Measurements from ENCODE around the gene ATP11A. TPM values are rescaled to one million over a fixed set of nuclear protein-coding genes. Genes with fewer than 3 reads are reported as not detected.

Gene ATP11A
- total and polyA plus RNA-seq, 9 of the 15 experiments (the other 6 are each of a cell fraction or from before 2014, with no cell fraction given) = 0.38 to 34.2 (median 4.2) TPM

DNA sequence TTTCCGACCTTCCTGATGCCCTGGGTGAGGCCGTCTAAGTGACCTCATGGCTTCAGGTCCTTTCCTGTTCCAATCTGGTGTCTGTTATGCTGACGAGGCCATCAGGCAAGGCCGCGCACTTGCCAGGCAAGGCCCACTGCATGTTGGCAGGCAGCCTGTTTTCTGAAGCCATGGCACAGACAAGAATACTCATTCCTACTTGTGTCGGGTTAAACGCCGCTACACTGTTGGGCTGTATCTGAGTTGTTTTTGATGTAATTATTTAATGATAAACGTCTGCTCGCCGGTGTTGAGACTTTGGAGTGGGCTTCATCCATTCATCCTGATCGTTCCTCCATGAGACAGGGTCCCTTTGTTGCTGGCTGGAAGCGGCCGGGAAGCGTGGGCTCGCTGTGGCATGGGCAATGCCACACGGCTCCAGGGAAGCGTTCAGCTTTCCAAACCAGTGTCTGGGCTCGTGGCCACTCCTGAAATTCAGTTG lies 92.1 kb downstream of the ATP11A start:
- H3K4me2 ChIP-seq (ENCODE audit: insufficient read depth, low read length) = no peak overlapping the region
- ATAC-seq (no peak), DNase-seq (ENCODE audit: extremely low read depth in 1 of 4, low spot score in 3 of 4) (no peak), FAIRE-seq (no peak)
- H2AFZ ChIP-seq (ENCODE audit: low read depth, low read length) = no peak overlapping the region
- WGBS (ENCODE audit: insufficient coverage, low coverage, missing lambda C conversion rate) = 93% methylated on average over 14 of the region's 19 CpGs
- TF ChIP-seq CREM (IDR thresholded peaks at IDR 0.05; ENCODE audit: low read depth) (no peak), ZNF57 (CRISPR knock-in tag; IDR thresholded peaks at IDR 0.05) (no peak), CTBP1 (IDR thresholded peaks at IDR 0.05; ENCODE audit: borderline replicate concordance) (no peak), SIX5 (IDR thresholded peaks at IDR 0.05; ENCODE audit: borderline replicate concordance in 1 of 2, insufficient read depth in 1 of 2, low read depth in 1 of 2, low read length in 2 of 2) (no peak), GTF2A2 (tag; IDR thresholded peaks at IDR 0.05) (no peak), MYC (IDR thresholded peaks at IDR 0.05; ENCODE audit: low read depth, low read length) (no peak), MYC (CRISPR knock-in tag; IDR thresholded peaks at IDR 0.05; ENCODE audit: borderline replicate concordance, low read depth) (no peak), PCBP2 (IDR thresholded peaks at IDR 0.05; ENCODE audit: low read depth, low read length, poor library complexity, severe bottlenecking) (no peak), ZNF717 (CRISPR knock-in tag; IDR thresholded peaks at IDR 0.05) (no peak), NFXL1 (CRISPR knock-in tag; IDR thresholded peaks at IDR 0.05) (no peak), LEF1 (IDR thresholded peaks at IDR 0.05) (no peak), SAFB2 (IDR thresholded peaks at IDR 0.05; ENCODE audit: borderline replicate concordance, low read depth, low read length, severe bottlenecking) (no peak), HDAC8 (tag; IDR thresholded peaks at IDR 0.05) (no peak), PCBP1 (IDR thresholded peaks at IDR 0.05; ENCODE audit: low read depth, low read length, poor library complexity, severe bottlenecking) (no peak), ADNP (tag; IDR thresholded peaks at IDR 0.05) (no peak), YY1 (IDR thresholded peaks at IDR 0.05; ENCODE audit: borderline replicate concordance in 1 of 3, control insufficient read depth in 1 of 3, extremely low read depth in 1 of 3, insufficient read depth in 3 of 3, insufficient read length in 1 of 3, insufficient replicate concordance in 2 of 3, low read depth in 1 of 3, low read length in 2 of 3) (no peak), NFIX (CRISPR knock-in tag; IDR thresholded peaks at IDR 0.05; ENCODE audit: low read depth) (no peak)
- TF ChIP-seq, protein P1, sequence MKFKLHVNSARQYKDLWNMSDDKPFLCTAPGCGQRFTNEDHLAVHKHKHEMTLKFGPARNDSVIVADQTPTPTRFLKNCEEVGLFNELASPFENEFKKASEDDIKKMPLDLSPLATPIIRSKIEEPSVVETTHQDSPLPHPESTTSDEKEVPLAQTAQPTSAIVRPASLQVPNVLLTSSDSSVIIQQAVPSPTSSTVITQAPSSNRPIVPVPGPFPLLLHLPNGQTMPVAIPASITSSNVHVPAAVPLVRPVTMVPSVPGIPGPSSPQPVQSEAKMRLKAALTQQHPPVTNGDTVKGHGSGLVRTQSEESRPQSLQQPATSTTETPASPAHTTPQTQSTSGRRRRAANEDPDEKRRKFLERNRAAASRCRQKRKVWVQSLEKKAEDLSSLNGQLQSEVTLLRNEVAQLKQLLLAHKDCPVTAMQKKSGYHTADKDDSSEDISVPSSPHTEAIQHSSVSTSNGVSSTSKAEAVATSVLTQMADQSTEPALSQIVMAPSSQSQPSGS (CRISPR knock-in tag; IDR thresholded peaks at IDR 0.05) = no peak
- TF ChIP-seq, protein P2, sequence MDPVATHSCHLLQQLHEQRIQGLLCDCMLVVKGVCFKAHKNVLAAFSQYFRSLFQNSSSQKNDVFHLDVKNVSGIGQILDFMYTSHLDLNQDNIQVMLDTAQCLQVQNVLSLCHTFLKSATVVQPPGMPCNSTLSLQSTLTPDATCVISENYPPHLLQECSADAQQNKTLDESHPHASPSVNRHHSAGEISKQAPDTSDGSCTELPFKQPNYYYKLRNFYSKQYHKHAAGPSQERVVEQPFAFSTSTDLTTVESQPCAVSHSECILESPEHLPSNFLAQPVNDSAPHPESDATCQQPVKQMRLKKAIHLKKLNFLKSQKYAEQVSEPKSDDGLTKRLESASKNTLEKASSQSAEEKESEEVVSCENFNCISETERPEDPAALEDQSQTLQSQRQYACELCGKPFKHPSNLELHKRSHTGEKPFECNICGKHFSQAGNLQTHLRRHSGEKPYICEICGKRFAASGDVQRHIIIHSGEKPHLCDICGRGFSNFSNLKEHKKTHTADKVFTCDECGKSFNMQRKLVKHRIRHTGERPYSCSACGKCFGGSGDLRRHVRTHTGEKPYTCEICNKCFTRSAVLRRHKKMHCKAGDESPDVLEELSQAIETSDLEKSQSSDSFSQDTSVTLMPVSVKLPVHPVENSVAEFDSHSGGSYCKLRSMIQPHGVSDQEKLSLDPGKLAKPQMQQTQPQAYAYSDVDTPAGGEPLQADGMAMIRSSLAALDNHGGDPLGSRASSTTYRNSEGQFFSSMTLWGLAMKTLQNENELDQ (CRISPR knock-in tag; IDR thresholded peaks at IDR 0.05; ENCODE audit: borderline replicate concordance) = no peak
- H3K36me3 ChIP-seq (ENCODE audit: control insufficient read depth, insufficient read depth, low read length) = peaks cover 7% of the 10 kb centered on the region; the same call in 2 of the 3 replicates
- H3K79me2 ChIP-seq (ENCODE audit: control insufficient read depth, insufficient read depth, low read length) = peaks cover 10% of the 10 kb centered on the region; the same call in 2 of the 3 replicates
- BruUV-seq (replicated peaks) = no TSS peak
- no peaks in the 10 kb centered on the region; the same call in 1 of the 2 replicates for H3K9me3 ChIP-seq (replicated peaks; ENCODE audit: control insufficient read depth, insufficient read depth, low read depth, low read length)
- H3K27ac ChIP-seq (ENCODE audit: extremely low read depth, low read depth, low read length) = no peak overlapping the region
- intact Hi-C loops (cut with micrococcal nuclease) (no loop called here), in situ Hi-C loops (cut with MboI) (no loop called here)
- H3K4me3 ChIP-seq = no peak overlapping the region
- peaks cover 0 to 3% of the 10 kb centered on the region in 2 experiments; a peak in 2 of 5 replicates for H3K4me1 ChIP-seq (replicated peaks in 1 of 2; ENCODE audit: control insufficient read depth in 2 of 2, insufficient read depth in 2 of 2, low read length in 2 of 2)
- ChIA-PET POLR2A (no interaction called here), CTCF (ENCODE audit: low intra/inter-chr PET ratio) (no interaction called here)
- no peaks in the 10 kb centered on the region for H3K27me3 ChIP-seq (ENCODE audit: control insufficient read depth in 2 of 2, insufficient read depth in 2 of 2, low read length in 2 of 2)
- no peak overlapping the region for H3K9ac ChIP-seq (ENCODE audit: insufficient read depth in 1 of 2, low read depth in 2 of 2, low read length in 2 of 2)
- no peaks in the 10 kb centered on the region for H3K9me1 ChIP-seq (ENCODE audit: control insufficient read depth, insufficient read depth, low read length)
- no peaks in the 10 kb centered on the region for H4K20me1 ChIP-seq (replicated peaks; ENCODE audit: control insufficient read depth, insufficient read depth, low read length)
